ENCODE results near the gene ADAMTS17. TPM values are rescaled to one million over a fixed set of nuclear protein-coding genes. Genes with fewer than 3 reads are reported as not detected.

ADAMTS17 gene
- total and polyA plus RNA-seq, 9 of the 15 experiments (the other 6 are each of a cell fraction or from before 2014, with no cell fraction given) = 0.01 to 0.14 (median 0.07) TPM; not detected in 6

DNA sequence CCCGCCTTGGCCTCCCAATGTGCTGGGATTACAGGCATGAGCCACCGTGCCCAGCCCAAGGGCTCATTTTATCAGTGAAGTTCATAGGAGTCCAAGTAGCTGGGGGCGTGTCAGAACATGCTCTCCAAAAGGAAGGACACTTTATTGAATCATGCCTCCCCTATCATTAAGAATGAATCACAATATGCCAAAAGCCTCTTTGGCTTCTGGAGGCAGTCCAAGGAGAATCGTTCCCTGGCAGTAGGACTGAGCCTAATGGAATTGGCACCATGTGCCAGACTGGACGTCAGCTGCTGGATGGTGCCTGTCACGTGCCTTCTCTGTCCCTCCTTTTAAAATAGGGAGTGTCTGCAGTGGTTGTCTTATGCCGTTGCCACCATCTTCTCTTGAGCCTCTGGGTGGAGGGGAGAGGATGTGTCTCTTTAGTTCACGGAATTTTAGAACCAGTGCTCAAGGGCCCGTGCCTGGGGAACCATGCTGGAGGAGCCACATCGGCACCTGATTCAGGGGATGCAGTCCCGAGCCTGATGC is 373.9 kb downstream of the ADAMTS17 start (continued):
- TF ChIP-seq, protein P1, sequence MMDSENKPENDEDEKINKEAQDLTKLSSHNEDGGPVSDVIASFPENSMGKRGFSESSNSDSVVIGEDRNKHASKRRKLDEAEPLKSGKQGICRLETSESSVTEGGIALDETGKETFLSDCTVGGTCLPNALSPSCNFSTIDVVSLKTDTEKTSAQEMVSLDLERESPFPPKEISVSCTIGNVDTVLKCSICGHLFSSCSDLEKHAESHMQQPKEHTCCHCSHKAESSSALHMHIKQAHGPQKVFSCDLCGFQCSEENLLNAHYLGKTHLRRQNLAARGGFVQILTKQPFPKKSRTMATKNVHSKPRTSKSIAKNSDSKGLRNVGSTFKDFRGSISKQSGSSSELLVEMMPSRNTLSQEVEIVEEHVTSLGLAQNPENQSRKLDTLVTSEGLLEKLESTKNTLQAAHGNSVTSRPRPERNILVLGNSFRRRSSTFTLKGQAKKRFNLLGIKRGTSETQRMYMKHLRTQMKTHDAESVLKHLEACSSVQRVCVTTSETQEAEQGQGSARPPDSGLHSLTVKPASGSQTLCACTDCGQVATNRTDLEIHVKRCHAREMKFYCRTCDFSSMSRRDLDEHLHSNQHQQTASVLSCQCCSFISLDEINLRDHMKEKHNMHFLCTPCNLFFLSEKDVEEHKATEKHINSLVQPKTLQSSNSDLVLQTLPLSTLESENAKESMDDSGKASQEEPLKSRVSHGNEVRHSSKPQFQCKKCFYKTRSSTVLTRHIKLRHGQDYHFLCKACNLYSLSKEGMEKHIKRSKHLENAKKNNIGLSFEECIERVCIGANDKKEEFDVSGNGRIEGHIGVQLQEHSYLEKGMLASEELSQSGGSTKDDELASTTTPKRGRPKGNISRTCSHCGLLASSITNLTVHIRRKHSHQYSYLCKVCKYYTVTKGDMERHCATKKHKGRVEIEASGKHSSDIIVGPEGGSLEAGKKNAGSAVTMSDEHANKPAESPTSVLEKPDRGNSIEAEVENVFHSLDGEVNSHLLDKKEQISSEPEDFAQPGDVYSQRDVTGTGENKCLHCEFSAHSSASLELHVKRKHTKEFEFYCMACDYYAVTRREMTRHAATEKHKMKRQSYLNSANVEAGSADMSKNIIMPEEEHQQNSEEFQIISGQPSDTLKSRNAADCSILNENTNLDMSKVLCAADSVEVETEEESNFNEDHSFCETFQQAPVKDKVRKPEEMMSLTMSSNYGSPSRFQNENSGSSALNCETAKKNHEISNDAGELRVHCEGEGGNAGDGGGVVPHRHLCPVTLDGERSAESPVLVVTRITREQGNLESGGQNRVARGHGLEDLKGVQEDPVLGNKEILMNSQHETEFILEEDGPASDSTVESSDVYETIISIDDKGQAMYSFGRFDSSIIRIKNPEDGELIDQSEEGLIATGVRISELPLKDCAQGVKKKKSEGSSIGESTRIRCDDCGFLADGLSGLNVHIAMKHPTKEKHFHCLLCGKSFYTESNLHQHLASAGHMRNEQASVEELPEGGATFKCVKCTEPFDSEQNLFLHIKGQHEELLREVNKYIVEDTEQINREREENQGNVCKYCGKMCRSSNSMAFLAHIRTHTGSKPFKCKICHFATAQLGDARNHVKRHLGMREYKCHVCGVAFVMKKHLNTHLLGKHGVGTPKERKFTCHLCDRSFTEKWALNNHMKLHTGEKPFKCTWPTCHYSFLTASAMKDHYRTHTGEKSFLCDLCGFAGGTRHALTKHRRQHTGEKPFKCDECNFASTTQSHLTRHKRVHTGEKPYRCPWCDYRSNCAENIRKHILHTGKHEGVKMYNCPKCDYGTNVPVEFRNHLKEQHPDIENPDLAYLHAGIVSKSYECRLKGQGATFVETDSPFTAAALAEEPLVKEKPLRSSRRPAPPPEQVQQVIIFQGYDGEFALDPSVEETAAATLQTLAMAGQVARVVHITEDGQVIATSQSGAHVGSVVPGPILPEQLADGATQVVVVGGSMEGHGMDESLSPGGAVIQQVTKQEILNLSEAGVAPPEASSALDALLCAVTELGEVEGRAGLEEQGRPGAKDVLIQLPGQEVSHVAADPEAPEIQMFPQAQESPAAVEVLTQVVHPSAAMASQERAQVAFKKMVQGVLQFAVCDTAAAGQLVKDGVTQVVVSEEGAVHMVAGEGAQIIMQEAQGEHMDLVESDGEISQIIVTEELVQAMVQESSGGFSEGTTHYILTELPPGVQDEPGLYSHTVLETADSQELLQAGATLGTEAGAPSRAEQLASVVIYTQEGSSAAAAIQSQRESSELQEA (IDR thresholded peaks at IDR 0.05; ENCODE audit: low read depth) = no peak
- TF ChIP-seq MAFK (IDR thresholded peaks at IDR 0.05; ENCODE audit: low read length) = no peak
- no peak for TF ChIP-seq RBM17 (IDR thresholded peaks at IDR 0.05; ENCODE audit: borderline replicate concordance, low read depth, low read length)
- TF ChIP-seq NCOA2 (IDR thresholded peaks at IDR 0.05; ENCODE audit: partially characterized antibody in 2 of 2) = no peak
- TF ChIP-seq, protein P2, sequence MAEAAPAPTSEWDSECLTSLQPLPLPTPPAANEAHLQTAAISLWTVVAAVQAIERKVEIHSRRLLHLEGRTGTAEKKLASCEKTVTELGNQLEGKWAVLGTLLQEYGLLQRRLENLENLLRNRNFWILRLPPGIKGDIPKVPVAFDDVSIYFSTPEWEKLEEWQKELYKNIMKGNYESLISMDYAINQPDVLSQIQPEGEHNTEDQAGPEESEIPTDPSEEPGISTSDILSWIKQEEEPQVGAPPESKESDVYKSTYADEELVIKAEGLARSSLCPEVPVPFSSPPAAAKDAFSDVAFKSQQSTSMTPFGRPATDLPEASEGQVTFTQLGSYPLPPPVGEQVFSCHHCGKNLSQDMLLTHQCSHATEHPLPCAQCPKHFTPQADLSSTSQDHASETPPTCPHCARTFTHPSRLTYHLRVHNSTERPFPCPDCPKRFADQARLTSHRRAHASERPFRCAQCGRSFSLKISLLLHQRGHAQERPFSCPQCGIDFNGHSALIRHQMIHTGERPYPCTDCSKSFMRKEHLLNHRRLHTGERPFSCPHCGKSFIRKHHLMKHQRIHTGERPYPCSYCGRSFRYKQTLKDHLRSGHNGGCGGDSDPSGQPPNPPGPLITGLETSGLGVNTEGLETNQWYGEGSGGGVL (CRISPR knock-in tag; IDR thresholded peaks at IDR 0.05) = no peak
- no peak for TF ChIP-seq CBX8 (IDR thresholded peaks at IDR 0.05; ENCODE audit: borderline replicate concordance, extremely low read depth, low read depth, low read length, poor library complexity, severe bottlenecking)
- no peak for TF ChIP-seq GABPB2 (CRISPR knock-in tag; conservative IDR thresholded peaks at IDR 0.05)
- no peak for TF ChIP-seq ZFP1 (CRISPR knock-in tag; IDR thresholded peaks at IDR 0.05)
- TF ChIP-seq TCF3 (CRISPR knock-in tag; IDR thresholded peaks at IDR 0.05) = no peak
- TF ChIP-seq, protein P3, sequence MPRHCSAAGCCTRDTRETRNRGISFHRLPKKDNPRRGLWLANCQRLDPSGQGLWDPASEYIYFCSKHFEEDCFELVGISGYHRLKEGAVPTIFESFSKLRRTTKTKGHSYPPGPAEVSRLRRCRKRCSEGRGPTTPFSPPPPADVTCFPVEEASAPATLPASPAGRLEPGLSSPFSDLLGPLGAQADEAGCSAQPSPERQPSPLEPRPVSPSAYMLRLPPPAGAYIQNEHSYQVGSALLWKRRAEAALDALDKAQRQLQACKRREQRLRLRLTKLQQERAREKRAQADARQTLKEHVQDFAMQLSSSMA (CRISPR knock-in tag; IDR thresholded peaks at IDR 0.05) = no peak
